Measurements from ENCODE around the gene ORMDL3. TPM values are rescaled to one million over a fixed set of nuclear protein-coding genes. Genes with fewer than 3 reads are reported as not detected.

The ORMDL3 gene
- total RNA-seq, 4 donors from 2014 or later: 33.0 to 97.4 (median 79.0) TPM

DNA sequence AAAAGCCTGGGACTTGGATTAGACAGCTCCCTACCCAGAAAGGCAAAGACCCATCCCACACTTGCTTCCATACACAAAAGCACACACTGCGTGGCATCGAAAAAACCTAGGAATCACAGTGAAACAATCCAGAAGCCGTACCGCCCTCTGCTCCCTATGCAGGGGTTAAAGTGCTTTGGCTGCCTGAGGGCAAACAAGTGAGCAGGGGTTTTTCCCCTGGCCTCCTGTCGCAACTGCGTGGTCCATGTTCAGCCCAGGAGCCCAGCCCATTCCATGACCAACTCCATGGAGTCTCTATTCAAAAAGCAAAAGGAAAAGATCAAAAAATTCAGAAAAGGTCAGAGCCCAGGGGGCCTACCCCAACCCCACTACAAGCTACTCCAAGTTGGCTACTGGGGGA is 5.4 kb downstream of the ORMDL3 start:
- Histone ChIP-seq H3K4me1 (peaks cover 0 to 43% (median 12%) of the 10 kb centered on the region in 4 donors), H3K27ac (peak overlapping the region in 2 of 4 donors; percentile 22 to 57)

DNA sequence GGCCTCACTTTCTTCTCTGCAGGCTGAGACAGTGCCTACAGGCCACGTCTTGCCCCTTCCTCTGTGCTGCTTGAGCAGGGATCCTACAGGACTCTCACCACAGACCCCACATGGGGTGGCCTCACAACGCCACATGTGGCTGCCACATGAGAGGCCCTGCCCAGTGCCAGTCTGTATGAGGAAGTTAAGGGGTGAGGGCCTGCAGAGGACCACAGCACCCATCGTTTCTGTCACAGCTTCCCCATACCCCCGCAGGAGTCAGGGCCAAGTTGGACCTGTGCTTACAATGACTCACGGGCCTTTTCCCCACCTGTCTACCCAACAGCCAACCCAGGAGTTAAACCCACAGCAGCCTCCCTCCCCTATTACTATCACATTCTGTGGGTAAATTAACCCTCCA is 6.1 kb downstream of the ORMDL3 start:
- DNase-seq: peak in 1 of 3 donors; percentile 42
- Histone ChIP-seq H3K4me1 (peaks cover 0 to 39% (median 12%) of the 10 kb centered on the region in 4 donors), H3K27me3 (no peaks in the 10 kb centered on the region), H3K27ac (peak overlapping the region in 3 of 4 donors; percentile 46 to 84 (median 57)), H3K4me3 (no peak overlapping the region), H3K36me3 (peaks cover 0 to 35% (median 4%) of the 10 kb centered on the region in 3 donors), H3K9me3 (no peaks in the 10 kb centered on the region)
- TF ChIP-seq, protein P1, sequence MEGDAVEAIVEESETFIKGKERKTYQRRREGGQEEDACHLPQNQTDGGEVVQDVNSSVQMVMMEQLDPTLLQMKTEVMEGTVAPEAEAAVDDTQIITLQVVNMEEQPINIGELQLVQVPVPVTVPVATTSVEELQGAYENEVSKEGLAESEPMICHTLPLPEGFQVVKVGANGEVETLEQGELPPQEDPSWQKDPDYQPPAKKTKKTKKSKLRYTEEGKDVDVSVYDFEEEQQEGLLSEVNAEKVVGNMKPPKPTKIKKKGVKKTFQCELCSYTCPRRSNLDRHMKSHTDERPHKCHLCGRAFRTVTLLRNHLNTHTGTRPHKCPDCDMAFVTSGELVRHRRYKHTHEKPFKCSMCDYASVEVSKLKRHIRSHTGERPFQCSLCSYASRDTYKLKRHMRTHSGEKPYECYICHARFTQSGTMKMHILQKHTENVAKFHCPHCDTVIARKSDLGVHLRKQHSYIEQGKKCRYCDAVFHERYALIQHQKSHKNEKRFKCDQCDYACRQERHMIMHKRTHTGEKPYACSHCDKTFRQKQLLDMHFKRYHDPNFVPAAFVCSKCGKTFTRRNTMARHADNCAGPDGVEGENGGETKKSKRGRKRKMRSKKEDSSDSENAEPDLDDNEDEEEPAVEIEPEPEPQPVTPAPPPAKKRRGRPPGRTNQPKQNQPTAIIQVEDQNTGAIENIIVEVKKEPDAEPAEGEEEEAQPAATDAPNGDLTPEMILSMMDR (IDR thresholded peaks at IDR 0.05): no peak
- TF ChIP-seq POLR2A (IDR thresholded peaks at IDR 0.05): no peak

More for the DNA sequence above, 5.4 kb downstream of the ORMDL3 start:
- H3K9me3 ChIP-seq: no peaks in the 10 kb centered on the region
- H3K4me3 ChIP-seq: no peak overlapping the region
- peaks cover 0 to 35% (median 4%) of the 10 kb centered on the region in 3 donors for H3K36me3 ChIP-seq
- no peaks in the 10 kb centered on the region for H3K27me3 ChIP-seq
- DNase-seq: peak in 1 of 3 donors; percentile 23
- TF ChIP-seq POLR2A (IDR thresholded peaks at IDR 0.05): no peak
- TF ChIP-seq, protein P1 (IDR thresholded peaks at IDR 0.05): no peak

DNA sequence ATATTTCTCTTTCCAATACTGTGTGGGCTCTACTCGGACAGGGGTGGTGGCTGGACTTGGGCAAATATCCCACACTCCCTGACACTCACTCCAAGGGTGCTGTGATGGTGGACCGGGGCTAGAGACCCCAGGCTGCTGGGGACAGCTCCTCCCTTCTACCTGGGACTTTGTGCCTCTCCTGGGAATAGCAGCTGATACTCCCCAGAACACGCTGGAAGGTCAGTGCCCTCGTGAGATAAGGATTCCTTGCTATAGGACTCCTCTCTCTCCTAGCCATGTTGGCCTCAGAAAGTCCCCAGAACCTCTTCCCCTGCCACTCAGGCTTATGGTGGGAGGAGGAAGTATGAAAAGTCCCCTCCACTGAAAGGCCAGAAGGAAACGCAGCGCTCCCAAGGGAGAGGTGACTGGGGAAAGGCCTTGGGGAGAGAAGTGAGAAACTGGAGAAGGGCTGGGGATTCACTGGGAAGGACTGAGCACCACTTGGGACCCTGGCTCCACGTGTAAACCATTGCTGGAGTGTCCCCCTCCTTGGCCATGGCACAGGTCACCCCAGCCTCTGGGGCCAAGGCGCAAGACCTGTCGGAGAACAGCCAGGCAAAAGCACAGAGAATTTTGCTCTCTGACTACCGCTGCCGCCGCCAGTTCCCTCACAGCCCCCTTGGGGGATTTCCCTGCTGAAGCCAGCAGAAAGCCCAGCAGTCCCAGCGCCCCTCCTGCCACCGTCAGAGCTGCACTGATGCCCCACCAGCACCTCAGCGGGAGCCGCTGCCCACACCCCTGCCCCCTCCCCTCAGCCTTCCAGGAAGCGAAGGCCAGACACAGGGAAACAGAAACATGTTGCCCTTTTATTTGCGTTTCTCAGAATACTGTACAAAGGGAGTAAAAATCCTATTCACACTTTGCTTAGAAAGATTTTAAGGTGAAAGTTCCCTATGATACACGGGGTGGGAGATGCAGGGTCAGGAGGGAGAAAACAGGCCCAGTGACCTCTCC is 6.9 kb downstream of the ORMDL3 start:
- Histone ChIP-seq H3K9me3 (no peaks in the 10 kb centered on the region), H3K27ac (peak overlapping the region; percentile 46 to 89 (median 70)), H3K36me3 (peaks cover 0 to 35% (median 4%) of the 10 kb centered on the region in 3 donors), H3K4me3 (no peak overlapping the region), H3K4me1 (peaks cover 0 to 33% (median 6%) of the 10 kb centered on the region in 4 donors), H3K27me3 (no peaks in the 10 kb centered on the region)
- DNase-seq: peak in 2 of 3 donors; percentile 40 to 54
- TF ChIP-seq, protein P1 (IDR thresholded peaks at IDR 0.05): no peak
- no peak for TF ChIP-seq POLR2A (IDR thresholded peaks at IDR 0.05)

DNA sequence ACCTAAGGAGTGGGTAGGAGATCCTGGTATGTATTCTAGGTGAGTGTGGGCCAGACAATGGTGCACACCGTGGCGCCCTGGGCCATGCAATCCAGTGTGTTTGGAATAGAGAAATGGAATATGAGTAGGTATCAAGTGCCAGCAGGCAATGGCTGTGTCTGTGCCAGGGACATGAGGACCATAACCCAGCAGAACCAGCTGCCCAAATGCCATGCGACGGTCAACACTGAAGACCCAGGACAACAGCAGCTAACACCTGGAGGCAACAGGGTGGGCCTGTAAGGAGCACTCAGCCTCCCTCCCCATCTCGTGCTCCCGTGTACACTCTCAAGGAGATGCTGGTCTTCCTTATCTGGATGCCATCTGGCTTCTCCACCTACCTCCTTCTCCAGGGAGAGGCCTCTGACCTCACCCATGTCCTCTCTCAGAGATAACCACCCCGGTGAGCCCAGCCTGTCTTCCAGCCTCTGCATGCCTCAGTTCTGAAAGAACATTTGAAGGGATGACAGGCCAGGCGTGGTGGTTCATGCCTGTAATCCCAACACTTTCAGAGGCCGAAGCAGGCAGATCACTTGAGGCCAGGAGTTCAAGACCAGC is 8.2 kb downstream of the ORMDL3 start:
- Histone ChIP-seq H3K27me3 (no peaks in the 10 kb centered on the region), H3K27ac (peak overlapping the region in 3 of 4 donors; percentile 72 to 89 (median 86)), H3K36me3 (peaks cover 0 to 38% (median 4%) of the 10 kb centered on the region in 3 donors), H3K4me3 (no peak overlapping the region), H3K9me3 (no peaks in the 10 kb centered on the region), H3K4me1 (peaks cover 0 to 25% (median 0%) of the 10 kb centered on the region in 4 donors)
- peak in 2 of 3 donors; percentile 59 to 60 for DNase-seq
- TF ChIP-seq POLR2A (IDR thresholded peaks at IDR 0.05): peak in 1 of 2 donors; percentile 19
- TF ChIP-seq, protein P1 (IDR thresholded peaks at IDR 0.05): no peak

DNA sequence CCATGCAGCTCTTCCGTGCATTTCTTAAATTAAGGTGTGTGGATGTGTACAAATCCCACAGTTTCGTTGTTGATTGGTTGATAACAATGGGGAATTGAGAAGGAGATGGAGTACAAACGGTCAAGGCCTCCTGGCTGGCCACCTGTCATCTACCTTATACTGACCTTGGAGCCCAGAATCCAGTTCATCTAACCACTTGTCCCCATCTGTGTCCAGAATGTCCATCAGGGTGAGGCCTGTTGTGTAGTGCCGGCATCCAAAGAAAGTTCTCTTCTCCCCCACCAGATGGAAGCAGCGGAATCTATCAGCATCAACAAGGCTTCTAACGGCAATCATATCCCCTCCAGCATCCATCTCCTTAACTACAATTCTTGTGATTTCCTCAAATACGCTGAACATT is 10.5 kb downstream of the ORMDL3 start:
- Histone ChIP-seq H3K9me3 (no peaks in the 10 kb centered on the region), H3K27ac (peak overlapping the region in 3 of 4 donors; percentile 41 to 89 (median 86)), H3K36me3 (peaks cover 0 to 36% (median 0%) of the 10 kb centered on the region in 3 donors), H3K4me3 (peak overlapping the region in 2 of 4 donors; percentile 44 to 49), H3K4me1 (peaks cover 0 to 25% (median 0%) of the 10 kb centered on the region in 4 donors), H3K27me3 (no peaks in the 10 kb centered on the region)
- peak in 1 of 3 donors; percentile 20 for DNase-seq
- TF ChIP-seq, protein P1 (IDR thresholded peaks at IDR 0.05): peak in 1 of 6 experiments; percentile 17
- no peak for TF ChIP-seq POLR2A (IDR thresholded peaks at IDR 0.05)
